ENCODE measurements around the gene HYOU1. TPM values are rescaled to one million over a fixed set of nuclear protein-coding genes. Genes with fewer than 3 reads are reported as not detected.
"Not testable (repeated sequence)": the region's sequence is repeated elsewhere in the genome, so short reads cannot be mapped to it uniquely, and the experiment has no call there.

HYOU1 gene
- total RNA-seq, 2 experiments from 2014 or later = 133 to 135 TPM

GRCh38 chr11:119084663-119085436 lies 27.8 kb upstream of the HYOU1 start, which contains the start of gene HMBS:
Gene HMBS, plus strand, starts transcription at chr11:119084881. Its CDS starts 153 bp downstream, at chr11:119085034.
- CTCF ChIA-PET = interaction anchor here (0.9 to 2.5 kb wide), 7 partner anchors 14 to 112 kb away, joined by 3 to 23 read pairs (median 3); partner anchors contain the start of genes DPAGT1, HINFP and VPS11
- Mint-ChIP-seq H3K4me1 (ENCODE audit: low read depth) (peaks cover 34% of the 10 kb centered on the region), H3K27ac (peak within 1 kb of the TSS; percentile 97), H3K4me3 (peak within 1 kb of the TSS; percentile 98), H3K36me3 (ENCODE audit: low read depth) (peaks cover 20% of the 10 kb centered on the region), H3K27me3 (ENCODE audit: low read depth) (no peaks in the 10 kb centered on the region), H3K9me3 (ENCODE audit: insufficient read depth) (no peaks in the 10 kb centered on the region)
- DNase-seq = peak; percentile 94
- POLR2A ChIA-PET = interaction anchor here (0.7 to 4.6 kb wide), 11 partner anchors 10 to 84 kb away, joined by 3 to 64 read pairs (median 4); partner anchors contain the start of genes C2CD2L, DPAGT1, HINFP and VPS11
- ATAC-seq = peak; percentile 90

- Mint-ChIP-seq H3K36me3 (ENCODE audit: low read depth) (peaks cover 42% of the 10 kb centered on the region), H3K4me3 (no peak overlapping the region), H3K27ac (no peak overlapping the region), H3K4me1 (ENCODE audit: low read depth) (peaks cover 18% of the 10 kb centered on the region), H3K9me3 (ENCODE audit: insufficient read depth) (no peaks in the 10 kb centered on the region), H3K27me3 (ENCODE audit: low read depth) (no peaks in the 10 kb centered on the region)
- no peak for DNase-seq
- no peak for ATAC-seq
- ChIA-PET POLR2A (interaction anchor here (0.7 to 1.9 kb wide), 4 partner anchors 10 to 14 kb away, joined by 3 to 6 read pairs (median 4); partner anchors contain the start of gene VPS11), CTCF (no interaction called here)
These were observed 24.8 kb upstream of the HYOU1 start for GRCh38 chr11:119081682-119082260.

- ATAC-seq (no peak), DNase-seq (no peak)
- Mint-ChIP-seq H3K36me3 (ENCODE audit: low read depth) (peaks cover 50% of the 10 kb centered on the region), H3K4me3 (no peak overlapping the region), H3K9me3 (ENCODE audit: insufficient read depth) (no peaks in the 10 kb centered on the region), H3K27ac (no peak overlapping the region), H3K27me3 (ENCODE audit: low read depth) (no peaks in the 10 kb centered on the region), H3K4me1 (ENCODE audit: low read depth) (no peaks in the 10 kb centered on the region)
- ChIA-PET POLR2A (interaction anchor here (1.3 to 1.6 kb wide), 2 partner anchors 11 to 16 kb away, joined by 3 to 6 read pairs; partner anchors contain the start of gene VPS11), CTCF (interaction anchor here (1.0 kb wide), 1 partner anchor 127 kb away, joined by 3 read pairs; the partner anchor contains the start of gene CBL)
These were observed 21.8 kb upstream of the HYOU1 start for GRCh38 chr11:119078675-119079420.

GRCh38 chr11:119077839-119078238 lies 20.8 kb upstream of the HYOU1 start:
- ATAC-seq = no peak
- Mint-ChIP-seq H3K4me3 (no peak overlapping the region), H3K4me1 (ENCODE audit: low read depth) (no peaks in the 10 kb centered on the region), H3K27me3 (ENCODE audit: low read depth) (no peaks in the 10 kb centered on the region), H3K27ac (peak overlapping the region; percentile 39), H3K36me3 (ENCODE audit: low read depth) (peaks cover 57% of the 10 kb centered on the region), H3K9me3 (ENCODE audit: insufficient read depth) (no peaks in the 10 kb centered on the region)
- CTCF ChIA-PET = interaction anchor here (1.0 kb wide), 1 partner anchor 128 kb away, joined by 3 read pairs; the partner anchor contains the start of gene CBL
- POLR2A ChIA-PET = interaction anchor here (1.3 to 1.6 kb wide), 2 partner anchors 10 to 17 kb away, joined by 3 to 6 read pairs; partner anchors contain the start of gene VPS11
- DNase-seq = no peak

- ChIA-PET CTCF (interaction anchor here (0.7 to 3.4 kb wide), 26 partner anchors 10 to 271 kb away, joined by 3 to 23 read pairs (median 5); partner anchors contain the start of genes C2CD2L, CBL, DPAGT1 and HMBS), POLR2A (interaction anchor here (0.7 to 2.2 kb wide), 27 partner anchors 10 to 277 kb away, joined by 3 to 31 read pairs (median 4); partner anchors contain the start of genes C2CD2L, CENATAC, DDX6 and HMBS)
- Mint-ChIP-seq H3K36me3 (ENCODE audit: low read depth) (peaks cover 25% of the 10 kb centered on the region), H3K4me3 (peak within 1 kb of the TSS; percentile 89), H3K27me3 (ENCODE audit: low read depth) (no peaks in the 10 kb centered on the region), H3K27ac (peak within 1 kb of the TSS; percentile 97), H3K9me3 (ENCODE audit: insufficient read depth) (no peaks in the 10 kb centered on the region), H3K4me1 (ENCODE audit: low read depth) (peaks cover 44% of the 10 kb centered on the region)
- DNase-seq (peak; percentile 99), ATAC-seq (peak; percentile 99)
These were observed 10.6 kb upstream of the HYOU1 start, which contains the start of gene VPS11 for GRCh38 chr11:119067371-119068222. Gene VPS11, plus strand, starts transcription at chr11:119067818. Its CDS starts 6 bp downstream, at chr11:119067824.

GRCh38 chr11:119065369-119065768 lies 8.4 kb upstream of the HYOU1 start:
- Mint-ChIP-seq H3K4me1 (ENCODE audit: low read depth) (peaks cover 44% of the 10 kb centered on the region), H3K27ac (no peak overlapping the region), H3K4me3 (no peak overlapping the region), H3K27me3 (ENCODE audit: low read depth) (no peaks in the 10 kb centered on the region), H3K36me3 (ENCODE audit: low read depth) (peaks cover 16% of the 10 kb centered on the region), H3K9me3 (ENCODE audit: insufficient read depth) (no peaks in the 10 kb centered on the region)
- peak; percentile 74 for DNase-seq
- ChIA-PET CTCF (interaction anchor here (0.5 to 3.4 kb wide), 7 partner anchors 10 to 309 kb away, joined by 3 to 18 read pairs (median 5); no protein-coding TSS in a partner anchor), POLR2A (interaction anchor here (1.1 to 1.5 kb wide), 2 partner anchors 20 to 29 kb away, joined by 4 to 7 read pairs; a partner anchor contains a TSS)
- peak; percentile 40 for ATAC-seq

GRCh38 chr11:119062779-119063178 lies 5.8 kb upstream of the HYOU1 start:
- POLR2A ChIA-PET = interaction anchor here (1.3 kb wide), 1 partner anchor 44 kb away, joined by 4 read pairs; the partner anchor contains the start of genes RPS25 and TRAPPC4
- Mint-ChIP-seq H3K9me3 (ENCODE audit: insufficient read depth) (no peaks in the 10 kb centered on the region), H3K4me1 (ENCODE audit: low read depth) (peaks cover 38% of the 10 kb centered on the region), H3K4me3 (no peak overlapping the region), H3K36me3 (ENCODE audit: low read depth) (peaks cover 8% of the 10 kb centered on the region), H3K27ac (no peak overlapping the region), H3K27me3 (ENCODE audit: low read depth) (no peaks in the 10 kb centered on the region)
- no peak for ATAC-seq
- CTCF ChIA-PET = no interaction called here
- no peak for DNase-seq

- CTCF ChIA-PET = no interaction called here
These were observed 4.3 kb upstream of the HYOU1 start for GRCh38 chr11:119061256-119061655.

GRCh38 chr11:119059128-119059527 lies 2.1 kb upstream of the HYOU1 start:
- POLR2A ChIA-PET = not testable (repeated sequence)
- H3K4me1 Mint-ChIP-seq (ENCODE audit: low read depth) = peaks cover 30% of the 10 kb centered on the region

More at GRCh38 chr11:119061256-119061655, 4.3 kb upstream of the HYOU1 start:
- H3K4me3 Mint-ChIP-seq = no peak overlapping the region
- no peak for DNase-seq
- H3K27ac Mint-ChIP-seq = no peak overlapping the region
- H3K27me3 Mint-ChIP-seq (ENCODE audit: low read depth) = no peaks in the 10 kb centered on the region
- no peak for ATAC-seq
- H3K9me3 Mint-ChIP-seq (ENCODE audit: insufficient read depth) = no peaks in the 10 kb centered on the region
- peaks cover 30% of the 10 kb centered on the region for H3K4me1 Mint-ChIP-seq (ENCODE audit: low read depth)
- H3K36me3 Mint-ChIP-seq (ENCODE audit: low read depth) = peaks cover 11% of the 10 kb centered on the region
- POLR2A ChIA-PET = interaction anchor here (1.2 kb wide), 1 partner anchor 33 kb away, joined by 5 read pairs; a partner anchor contains a TSS

GRCh38 chr11:119056421-119056999 lies 495 bp downstream of the HYOU1 start:
- Mint-ChIP-seq H3K9me3 (ENCODE audit: insufficient read depth) (no peaks in the 10 kb centered on the region), H3K27me3 (ENCODE audit: low read depth) (no peaks in the 10 kb centered on the region), H3K36me3 (ENCODE audit: low read depth) (peaks cover 51% of the 10 kb centered on the region), H3K4me3 (peak overlapping the region; percentile 97), H3K4me1 (ENCODE audit: low read depth) (peaks cover 30% of the 10 kb centered on the region), H3K27ac (peak overlapping the region; percentile 99)
- ChIA-PET CTCF (interaction anchor here (0.5 to 2.6 kb wide), 12 partner anchors 11 to 268 kb away, joined by 3 to 12 read pairs (median 4); partner anchors contain the start of genes DPAGT1, SLC37A4 and VPS11), POLR2A (interaction anchor here (0.5 to 4.1 kb wide), 15 partner anchors 9 to 269 kb away, joined by 3 to 28 read pairs (median 5); partner anchors contain the start of genes C2CD2L, HMBS, RPS25 and TRAPPC4)
- ATAC-seq (peak; percentile 10), DNase-seq (peak; percentile 56)

More at GRCh38 chr11:119059128-119059527, 2.1 kb upstream of the HYOU1 start:
- H3K27me3 Mint-ChIP-seq (ENCODE audit: low read depth); H3K27ac Mint-ChIP-seq; DNase-seq; CTCF ChIA-PET; ATAC-seq; H3K9me3 Mint-ChIP-seq (ENCODE audit: insufficient read depth); H3K4me3 Mint-ChIP-seq: not testable (repeated sequence)
- H3K36me3 Mint-ChIP-seq (ENCODE audit: low read depth) = peaks cover 26% of the 10 kb centered on the region
